Measurements from ENCODE around the gene AK1. TPM values are rescaled to one million over a fixed set of nuclear protein-coding genes. Genes with fewer than 3 reads are reported as not detected.

AK1 gene
- total RNA-seq, 1 experiment from 2014 or later, result 61.1 TPM

GRCh38 chr9:127867356-127868277 is 9.9 kb downstream of the AK1 start:
- Histone ChIP-seq H3K4me3 (replicated peaks in 1 of 2; ENCODE audit: low read depth in 1 of 2, low read length in 2 of 2) (no peak overlapping the region), H2AFZ (ENCODE audit: low read depth, low read length, poor library complexity, severe bottlenecking) (no peak overlapping the region), H3K79me2 (ENCODE audit: insufficient read depth, low read length) (no peaks in the 10 kb centered on the region), H3K27me3 (ENCODE audit: insufficient read depth, low read length) (no peaks in the 10 kb centered on the region), H3K4me2 (ENCODE audit: low read length) (no peak overlapping the region), H4K20me1 (ENCODE audit: insufficient read depth) (no peaks in the 10 kb centered on the region), H3K27ac (ENCODE audit: low read depth, low read length) (no peak overlapping the region), H3K4me1 (ENCODE audit: control insufficient read depth in 1 of 2, insufficient read depth in 2 of 2, low read length in 2 of 2) (peaks cover 3 to 10% of the 10 kb centered on the region in 2 experiments; a peak in 3 of 4 replicates), H3K9ac (ENCODE audit: low read length) (no peak overlapping the region), H3K36me3 (ENCODE audit: control insufficient read depth in 1 of 2, insufficient read depth in 2 of 2, low read length in 2 of 2) (no peaks in the 10 kb centered on the region), H3K9me2 (ENCODE audit: insufficient read depth) (no peaks in the 10 kb centered on the region), H3K9me3 (ENCODE audit: control insufficient read depth in 1 of 2, insufficient read depth in 1 of 2, low read depth in 1 of 2, low read length in 2 of 2) (no peaks in the 10 kb centered on the region)
- ChIA-PET POLR2A (no interaction called here), RAD21 (ENCODE audit: low non-redundant PET in 1 of 2, low total read pairs in 2 of 2, uncharacterized antibody in 2 of 2, unreplicated experiment in 2 of 2) (interaction anchor here in 1 of 2 experiments (0.9 kb wide), 1 partner anchor 54 kb away, joined by 5 read pairs; no protein-coding TSS in a partner anchor), CTCF (interaction anchor here (0.9 kb wide), 1 partner anchor 133 kb away, joined by 3 read pairs; the partner anchor contains the start of gene TOR2A)
- no peak for DNase-seq (ENCODE audit: low read depth, low spot score)
- intact Hi-C loops (cut with micrococcal nuclease), result no loop called here
- TF ChIP-seq ZNF274 (IDR thresholded peaks at IDR 0.05; ENCODE audit: low read depth, low read length) (no peak), CBX3 (IDR thresholded peaks at IDR 0.05; ENCODE audit: low read depth) (no peak), REST (IDR thresholded peaks at IDR 0.05; ENCODE audit: low read depth) (no peak), JUND (IDR thresholded peaks at IDR 0.05) (no peak), EZH2 (IDR thresholded peaks at IDR 0.05) (no peak), POLR2AphosphoS5 (IDR thresholded peaks at IDR 0.05; ENCODE audit: low read depth, low read length) (no peak), EGR1 (IDR thresholded peaks at IDR 0.05; ENCODE audit: low read depth) (no peak), ATF3 (IDR thresholded peaks at IDR 0.05) (no peak), TCF7L2 (IDR thresholded peaks at IDR 0.05; ENCODE audit: borderline replicate concordance, extremely low read depth, insufficient read depth, insufficient read length) (no peak), CTCF (IDR thresholded peaks at IDR 0.05 in 2 of 3, conservative IDR thresholded peaks at IDR 0.05 in 1 of 3; ENCODE audit: borderline replicate concordance in 1 of 3, insufficient read depth in 1 of 3, low read depth in 2 of 3, low read length in 2 of 3) (no peak), ZBTB33 (IDR thresholded peaks at IDR 0.05; ENCODE audit: extremely low read depth, insufficient replicate concordance, low read length) (no peak), ELF1 (IDR thresholded peaks at IDR 0.05; ENCODE audit: borderline replicate concordance, low read depth) (no peak), MAX (IDR thresholded peaks at IDR 0.05) (no peak), FOSL1 (IDR thresholded peaks at IDR 0.05; ENCODE audit: low read depth) (no peak), ZFX (IDR thresholded peaks at IDR 0.05) (no peak)
- no TSS peak for BruUV-seq (replicated peaks)
- ATAC-seq, result no peak
